MM.1S (cell line): ENCODE measurements around the gene FUS.
A peak's percentile ranks its signal among the peaks of the same experiment; 100 is the strongest.

Source experiments
- DNase-seq: peaks from one replicate; pipeline ENCODE4 v3.0.0-alpha.2; 2015
- H2AFZ ChIP-seq: fragments of 300-600 bp; sonication (generic); 2 replicates; pipeline ENCODE4 v1.6.0; 2016; ENCODE audit warnings: antibody characterized with exemption, low read length
- H3F3A ChIP-seq: fragments of 300-600 bp; sonication (generic); 2 replicates; pipeline ENCODE4 v1.6.1; 2016; ENCODE audit warnings: mild to moderate bottlenecking, antibody characterized with exemption, low read length, moderate library complexity, mixed read lengths; ENCODE audit not compliant: insufficient read depth
- H3K27ac ChIP-seq: fragments of 300-600 bp; sonication (generic); 2 replicates; pipeline ENCODE4 v1.5.1; 2016; ENCODE audit warnings: mild to moderate bottlenecking, low read length
- H3K27me3 ChIP-seq: fragments of 300-600 bp; sonication (generic); replicated peaks from 2 replicates; pipeline ENCODE4 v1.6.0; 2016; ENCODE audit warnings: low read length; ENCODE audit not compliant: insufficient read depth
- H3K36me3 ChIP-seq: fragments of 300-600 bp; sonication (generic); replicated peaks from 2 replicates; pipeline ENCODE4 v1.6.1; 2016; ENCODE audit warnings: mild to moderate bottlenecking, low read length, mixed read lengths; ENCODE audit not compliant: insufficient read depth
- H3K4me1 ChIP-seq: fragments of 300-600 bp; sonication (generic); 2 replicates; pipeline ENCODE4 v1.6.1; 2016; ENCODE audit warnings: low read length, mixed read lengths
- H3K4me2 ChIP-seq: fragments of 300-600 bp; sonication (generic); 2 replicates; pipeline ENCODE4 v1.6.0; 2016; ENCODE audit warnings: low read depth, low read length
- H3K4me3 ChIP-seq: fragments of 300-600 bp; sonication (generic); 2 replicates; pipeline ENCODE4 v1.5.1; 2016; ENCODE audit warnings: low read length, mixed read lengths
- H3K79me2 ChIP-seq: fragments of 300-600 bp; sonication (generic); 2 replicates; pipeline ENCODE4 v1.6.1; 2016; ENCODE audit warnings: mixed run types, low read length, mixed read lengths
- H3K9ac ChIP-seq: fragments of 300-600 bp; sonication (generic); 2 replicates; pipeline ENCODE4 v1.6.1; 2016; ENCODE audit warnings: low read length, mixed read lengths
- H3K9me2 ChIP-seq: fragments of 300-600 bp; sonication (generic); replicated peaks from 2 replicates; pipeline ENCODE4 v1.6.1; 2016; ENCODE audit warnings: mild to moderate bottlenecking, low read length, mixed read lengths; ENCODE audit not compliant: insufficient read depth
- H3K9me3 ChIP-seq: fragments of 300-600 bp; sonication (generic); replicated peaks from 2 replicates; pipeline ENCODE4 v1.6.1; 2016; ENCODE audit warnings: mild to moderate bottlenecking, low read length, mixed read lengths; ENCODE audit not compliant: insufficient read depth
- H4K20me1 ChIP-seq: fragments of 300-600 bp; sonication (generic); 2 replicates; pipeline ENCODE4 v1.6.1; 2016; ENCODE audit warnings: mild to moderate bottlenecking, low read length, moderate library complexity, mixed read lengths; ENCODE audit not compliant: insufficient read depth
- CTCF ChIP-seq: fragments of 300-600 bp; sonication (generic); IDR thresholded peaks from 2 replicates; pipeline ENCODE4 v1.5.1; 2016; ENCODE audit warnings: antibody characterized with exemption, low read length, mixed read lengths
- EZH2 ChIP-seq: fragments of 300-600 bp; sonication (generic); optimal IDR thresholded peaks from 2 replicates; pipeline ENCODE3; 2017; ENCODE audit warnings: low read depth, mild to moderate bottlenecking, antibody characterized with exemption, low read length, mixed read lengths
- EZH2phosphoT487 ChIP-seq: fragments of 300-600 bp; sonication (generic); IDR thresholded peaks from 2 replicates; pipeline ENCODE4 v1.6.1; 2018; ENCODE audit warnings: antibody characterized with exemption, low read length

FUS gene

GRCh38 chr16:31141489-31142108 lies 38.3 kb upstream of the FUS start:
- Histone ChIP-seq H3F3A (no peaks in the 10 kb centered on the region), H3K4me2 (peak overlapping the region; percentile 83), H2AFZ (peak overlapping the region; percentile 80), H3K36me3 (no peaks in the 10 kb centered on the region), H3K4me3 (peak overlapping the region; percentile 39), H3K27me3 (peaks cover 26% of the 10 kb centered on the region), H3K4me1 (peaks cover 8% of the 10 kb centered on the region), H3K27ac (no peak overlapping the region; the same call in 1 of the 2 replicates), H3K9me2 (no peaks in the 10 kb centered on the region), H3K79me2 (no peaks in the 10 kb centered on the region), H4K20me1 (no peaks in the 10 kb centered on the region), H3K9me3 (no peaks in the 10 kb centered on the region), H3K9ac (peak overlapping the region; percentile 10; the same call in 1 of the 2 replicates)
- no peak for TF ChIP-seq CTCF
- TF ChIP-seq EZH2phosphoT487, result no peak
- TF ChIP-seq EZH2, result no peak
- DNase-seq, result no peak

DNA sequence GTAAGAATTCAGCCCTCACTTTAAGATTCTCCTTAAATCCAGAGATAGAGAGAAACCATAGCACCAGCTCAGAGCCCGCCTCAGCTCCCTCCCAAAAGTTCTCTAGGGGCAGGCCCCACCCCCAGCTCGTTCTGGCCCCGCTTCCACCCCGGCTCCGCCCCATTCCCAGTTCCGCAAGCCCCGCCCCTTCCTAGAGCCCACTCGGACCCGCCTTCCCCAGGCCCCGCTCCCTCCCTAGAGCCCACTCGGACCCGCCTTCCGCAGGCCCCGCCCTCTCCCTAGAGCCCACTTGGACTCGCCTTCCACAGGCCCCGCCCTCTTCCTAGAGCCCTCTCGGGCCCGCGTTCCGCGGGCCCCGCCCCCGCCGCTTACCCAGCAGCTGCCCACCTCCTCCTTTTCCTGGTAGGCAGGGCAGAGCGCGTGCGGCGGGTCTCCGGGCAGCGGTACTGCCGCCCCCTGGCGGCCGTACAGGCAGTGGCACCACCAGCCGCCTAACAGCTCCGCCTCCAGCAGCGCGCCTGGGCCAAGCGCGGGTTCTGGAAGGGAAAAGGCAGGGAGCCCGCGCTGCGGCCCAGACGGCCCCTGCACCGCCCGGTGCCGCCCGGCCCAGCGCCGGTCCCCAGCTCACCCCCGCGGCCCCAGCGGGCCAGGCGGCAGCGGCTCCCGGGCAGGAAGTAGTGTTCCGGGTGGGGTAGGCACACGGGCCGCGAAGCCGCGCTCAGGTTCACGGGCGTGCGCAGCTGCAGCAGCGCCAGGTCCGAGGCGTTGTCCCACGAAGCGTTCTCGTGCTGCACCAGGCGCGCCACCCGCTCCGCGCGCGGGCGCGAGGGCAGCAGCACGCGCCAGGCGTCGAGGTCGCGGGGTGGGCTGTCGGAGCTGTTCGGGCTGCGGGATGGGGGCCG lies 37.6 kb upstream of the FUS start:
- Histone ChIP-seq H3K9me3 (no peaks in the 10 kb centered on the region), H3K27me3 (peaks cover 33% of the 10 kb centered on the region), H2AFZ (peak overlapping the region; percentile 80), H3K9ac (peak overlapping the region; percentile 10; the same call in 1 of the 2 replicates), H3K4me2 (peak overlapping the region; percentile 83), H4K20me1 (no peaks in the 10 kb centered on the region), H3K4me1 (peaks cover 8% of the 10 kb centered on the region), H3K4me3 (peak overlapping the region; percentile 45), H3K36me3 (no peaks in the 10 kb centered on the region), H3F3A (no peaks in the 10 kb centered on the region), H3K27ac (no peak overlapping the region; the same call in 1 of the 2 replicates), H3K9me2 (no peaks in the 10 kb centered on the region), H3K79me2 (no peaks in the 10 kb centered on the region)
- peak; percentile 80 for TF ChIP-seq CTCF
- no peak for TF ChIP-seq EZH2phosphoT487
- peak; percentile 98 for DNase-seq

DNA sequence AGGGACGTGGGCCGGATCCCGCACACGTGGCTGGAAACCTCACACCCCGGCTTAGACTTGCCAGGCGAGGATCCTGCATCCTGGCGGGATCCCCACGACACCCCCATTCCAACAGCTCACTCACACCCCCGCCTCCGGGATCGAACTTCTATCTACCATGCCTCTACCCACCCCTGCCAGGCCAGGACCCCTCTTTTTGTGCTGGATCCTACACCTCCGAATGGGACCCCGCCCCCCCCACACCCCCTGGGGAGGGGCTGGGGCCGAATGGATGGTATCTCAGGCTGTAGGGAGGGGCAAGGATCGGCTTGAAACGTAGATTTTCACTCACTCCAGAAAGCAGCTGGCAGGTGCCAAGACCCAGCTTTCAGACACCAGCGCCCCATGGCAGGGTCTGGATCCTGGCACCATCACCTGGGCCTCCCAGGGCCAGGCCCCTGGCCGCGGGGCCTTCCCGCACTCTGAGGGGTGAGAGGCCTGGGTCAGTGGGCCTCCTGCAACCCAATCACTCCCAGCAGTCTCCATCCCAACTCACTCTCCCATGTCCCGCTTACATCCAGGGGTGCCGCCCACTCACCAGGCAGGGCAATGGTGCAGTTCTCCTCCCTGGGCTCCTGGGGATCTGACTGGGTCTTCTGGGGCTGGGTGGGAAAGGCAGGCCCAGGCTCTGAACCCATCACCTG lies 36.8 kb upstream of the FUS start:
- no peaks in the 10 kb centered on the region for H3K79me2 ChIP-seq
- no peak overlapping the region for H3K27ac ChIP-seq
- H2AFZ ChIP-seq, result peak overlapping the region; percentile 77; the same call in 1 of the 2 replicates
- peaks cover 41% of the 10 kb centered on the region for H3K27me3 ChIP-seq
- H3K4me3 ChIP-seq, result peak overlapping the region; percentile 45; the same call in 1 of the 2 replicates
- no peaks in the 10 kb centered on the region for H3K9me2 ChIP-seq
- no peaks in the 10 kb centered on the region for H3F3A ChIP-seq
- H3K9ac ChIP-seq, result no peak overlapping the region
- H3K4me2 ChIP-seq, result peak overlapping the region; percentile 76
- H3K4me1 ChIP-seq, result peaks cover 8% of the 10 kb centered on the region
- no peak for DNase-seq
- no peaks in the 10 kb centered on the region for H3K9me3 ChIP-seq
- no peaks in the 10 kb centered on the region for H3K36me3 ChIP-seq
- H4K20me1 ChIP-seq, result no peaks in the 10 kb centered on the region
- TF ChIP-seq EZH2phosphoT487 (no peak), EZH2 (no peak), CTCF (no peak)
